ENCODE results near the gene MS4A18. TPM values are rescaled to one million over a fixed set of nuclear protein-coding genes. Genes with fewer than 3 reads are reported as not detected.
"Not testable (repeated sequence)": the region's sequence is repeated elsewhere in the genome, so short reads cannot be mapped to it uniquely, and the experiment has no call there.

MS4A18 gene
- total RNA-seq, 1 donor from 2014 or later = not detected

DNA sequence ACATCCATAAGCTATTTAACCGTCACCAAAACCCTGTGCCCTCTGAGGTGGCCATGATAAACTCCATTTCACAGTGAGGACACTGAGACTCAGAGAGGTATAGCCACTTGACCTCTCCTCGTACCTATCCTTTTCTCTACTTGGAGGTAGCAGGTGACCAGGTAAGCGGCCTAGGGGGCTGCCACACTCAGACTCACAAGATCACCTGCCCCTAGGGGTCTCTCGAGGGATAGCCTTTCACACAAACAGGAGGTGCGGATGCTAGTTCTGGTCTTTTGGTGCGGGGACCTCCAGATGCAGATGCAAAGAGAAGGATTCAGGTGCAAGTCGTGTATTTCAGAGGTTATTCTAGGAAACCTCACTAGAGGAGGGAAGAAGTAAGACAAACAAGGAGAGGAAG is 14.6 kb downstream of the MS4A18 start:
- no peak for DNase-seq (ENCODE audit: low read depth)

DNA sequence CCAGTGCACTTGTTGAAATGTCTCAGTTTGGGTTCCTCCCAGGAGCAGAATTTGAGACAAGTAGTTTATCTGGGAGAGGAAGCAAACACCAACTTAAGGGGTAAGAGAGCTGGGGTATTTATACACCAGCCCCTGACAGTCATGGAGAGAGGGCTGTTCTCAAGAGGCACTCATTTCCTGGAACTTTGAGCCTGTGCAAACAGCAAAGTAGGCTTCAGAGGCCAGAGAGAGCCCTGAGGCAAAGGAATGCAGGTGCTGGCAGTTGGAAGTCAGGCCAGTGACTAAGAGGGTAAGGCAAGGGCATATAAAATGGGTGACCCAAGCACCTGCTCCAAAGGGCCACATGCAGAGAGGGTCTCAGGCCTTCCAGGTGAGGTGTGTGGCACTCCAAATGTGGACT is 16.1 kb downstream of the MS4A18 start:
- no peak for DNase-seq (ENCODE audit: low read depth)

DNA sequence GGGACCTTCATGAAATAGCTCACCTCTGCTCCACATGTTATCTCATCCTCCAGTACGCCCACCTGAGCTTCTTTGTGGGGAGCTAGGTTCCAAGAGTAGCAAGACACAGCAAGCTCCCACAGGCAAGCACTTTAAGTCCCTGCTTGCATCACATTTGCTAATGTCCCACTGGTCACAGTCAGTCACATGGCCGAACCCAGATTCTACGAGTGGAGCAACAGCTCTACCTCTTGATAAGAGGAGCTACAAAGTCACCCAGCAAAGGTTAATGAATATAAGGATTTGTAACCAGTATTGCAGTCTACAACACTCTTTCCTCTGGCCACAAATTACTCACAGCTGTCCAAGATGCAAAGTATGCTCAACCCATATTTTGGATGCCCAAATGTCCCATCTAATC is 16.9 kb downstream of the MS4A18 start:
- DNase-seq (ENCODE audit: low read depth) = no peak

DNA sequence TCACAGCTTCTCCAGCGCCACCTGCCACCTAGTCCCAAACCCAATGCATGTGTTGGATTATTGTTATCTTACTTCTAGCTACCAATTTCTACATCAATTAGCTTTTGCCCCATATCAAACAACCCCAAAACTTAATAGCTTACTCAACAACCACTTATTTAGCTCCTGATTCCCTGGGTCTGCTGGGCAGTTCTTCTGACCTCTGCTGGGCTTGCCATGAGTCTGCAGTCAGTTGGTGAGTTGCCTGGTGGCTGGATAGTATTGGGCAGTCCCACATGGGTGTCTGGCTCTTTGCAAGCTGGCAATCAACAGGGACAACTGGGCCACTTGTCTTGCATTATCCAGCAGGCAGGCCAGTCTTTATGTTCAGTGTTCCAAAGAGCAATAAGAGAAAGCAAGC is 18.5 kb downstream of the MS4A18 start:
- DNase-seq (ENCODE audit: low read depth) = no peak

DNA sequence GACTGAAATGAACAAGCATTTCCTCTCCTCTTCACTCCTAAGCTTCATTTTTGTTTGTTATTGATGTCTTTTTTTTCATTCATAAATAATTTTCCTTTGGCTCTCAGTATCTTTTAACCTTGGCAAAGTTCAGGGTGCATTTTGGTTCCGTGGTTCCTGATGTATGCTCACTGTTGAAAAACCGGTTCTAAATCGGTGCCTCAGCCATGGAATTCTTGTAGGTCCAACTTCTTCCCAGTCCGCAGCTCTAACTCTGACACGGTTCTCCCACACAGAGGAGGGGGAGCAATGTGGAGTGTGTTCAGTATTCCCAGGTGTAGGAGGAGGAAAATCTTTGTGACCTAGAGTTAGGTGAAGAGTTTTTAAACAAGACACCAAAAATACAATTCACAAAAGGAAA is 19.6 kb downstream of the MS4A18 start:
- no peak for DNase-seq (ENCODE audit: low read depth)

DNA sequence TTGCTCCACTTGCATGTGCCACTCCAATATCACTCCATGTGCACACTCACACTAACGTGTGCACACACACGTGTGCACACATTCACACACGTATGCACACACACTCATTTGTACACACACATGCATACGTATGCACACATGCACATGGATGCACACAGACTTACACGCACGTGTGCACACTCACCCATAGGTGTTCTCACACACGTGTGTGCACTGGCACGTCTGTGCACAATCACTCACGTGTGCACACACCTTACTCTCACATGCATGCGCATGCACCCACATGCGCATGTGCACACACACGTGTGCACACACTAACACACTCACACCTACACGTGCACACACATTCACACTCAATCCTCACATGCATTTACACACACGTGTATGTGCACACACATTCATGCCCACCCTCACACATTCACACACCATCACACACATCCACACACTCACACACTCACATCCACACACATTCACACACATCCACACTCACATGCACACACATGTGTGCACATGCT is 22.9 kb downstream of the MS4A18 start:
- DNase-seq (ENCODE audit: low read depth) = no peak

DNA sequence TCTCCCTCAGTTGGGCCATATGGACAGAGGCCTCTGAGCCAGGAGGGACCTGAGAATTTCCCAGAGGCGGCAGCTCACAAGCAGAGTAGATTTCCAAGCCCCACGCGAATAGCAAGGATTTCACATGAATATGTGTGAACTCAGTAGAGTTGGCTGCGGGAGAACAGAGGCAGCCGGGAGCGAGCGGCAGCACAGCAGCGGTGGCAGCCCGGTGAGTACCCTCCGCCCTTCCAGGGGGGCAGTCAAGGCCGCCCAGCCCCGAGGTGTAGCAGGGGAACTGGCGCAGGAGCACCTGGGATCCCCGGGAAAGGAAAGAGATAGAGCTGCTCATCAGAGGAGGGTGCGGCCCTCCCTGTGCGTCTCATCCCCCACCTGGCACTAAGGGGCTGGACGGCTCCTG is 23.7 kb downstream of the MS4A18 start:
- no peak for DNase-seq (ENCODE audit: low read depth)

DNA sequence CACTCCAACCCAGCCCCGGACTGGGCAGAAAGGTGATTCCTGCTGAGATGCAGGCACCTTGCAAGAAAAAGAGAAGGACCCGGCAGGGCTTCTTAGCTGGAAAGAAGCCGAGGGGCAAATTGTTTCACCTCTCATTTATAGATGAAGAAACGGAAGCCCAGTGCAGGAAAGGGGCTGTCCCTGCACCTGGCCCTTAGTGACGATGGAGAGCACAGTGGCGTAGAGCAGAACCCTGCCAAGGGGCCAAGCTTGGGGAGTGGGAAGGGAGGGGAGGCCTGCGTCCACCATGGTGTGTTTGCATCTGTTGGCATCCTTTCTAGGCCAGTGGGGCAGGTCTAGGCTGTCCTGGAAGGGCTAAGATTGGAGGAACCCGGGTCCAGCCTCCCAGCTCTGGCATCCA is 24.3 kb downstream of the MS4A18 start:
- no peak for DNase-seq (ENCODE audit: low read depth)

DNA sequence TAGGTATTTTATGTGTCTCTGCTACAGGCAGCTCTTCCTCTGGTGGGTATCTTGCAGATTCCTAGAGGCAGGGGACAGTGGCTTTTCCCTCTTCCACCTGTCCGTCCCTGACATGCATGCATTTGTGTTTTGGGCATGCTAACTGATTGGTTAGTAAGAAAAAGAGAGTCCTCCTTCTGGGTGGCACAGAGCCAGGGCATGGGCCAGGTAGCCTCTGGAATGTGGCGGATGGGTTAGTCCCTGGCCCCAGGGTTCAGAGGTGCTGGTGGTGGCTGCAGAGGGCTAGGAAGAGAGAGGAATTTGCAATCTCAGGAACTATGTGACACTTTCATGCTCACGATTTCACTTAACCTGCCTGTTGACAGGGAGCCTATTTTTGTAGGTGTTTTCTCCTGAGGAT is 26.4 kb downstream of the MS4A18 start:
- DNase-seq (ENCODE audit: low read depth) = no peak

DNA sequence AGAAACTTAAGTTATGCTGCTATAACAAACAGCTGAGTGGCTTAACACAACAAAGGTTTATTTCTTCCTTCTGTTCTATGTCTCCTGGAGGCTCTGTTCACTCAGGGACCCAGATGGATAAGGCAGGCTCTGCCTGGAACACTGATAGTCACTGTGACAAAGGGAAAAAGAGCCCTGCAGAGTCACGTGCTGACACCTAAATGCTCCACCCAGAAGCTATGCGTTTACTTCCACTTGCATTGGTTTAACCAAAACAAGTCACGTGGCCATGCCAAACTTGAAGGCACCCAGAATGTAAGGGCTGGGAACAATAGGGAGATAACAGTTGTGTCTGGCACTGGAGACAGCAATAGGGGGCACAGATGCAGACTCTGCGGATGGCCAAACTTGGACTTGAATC is 28.8 kb downstream of the MS4A18 start:
- DNase-seq (ENCODE audit: low read depth) = no peak

DNA sequence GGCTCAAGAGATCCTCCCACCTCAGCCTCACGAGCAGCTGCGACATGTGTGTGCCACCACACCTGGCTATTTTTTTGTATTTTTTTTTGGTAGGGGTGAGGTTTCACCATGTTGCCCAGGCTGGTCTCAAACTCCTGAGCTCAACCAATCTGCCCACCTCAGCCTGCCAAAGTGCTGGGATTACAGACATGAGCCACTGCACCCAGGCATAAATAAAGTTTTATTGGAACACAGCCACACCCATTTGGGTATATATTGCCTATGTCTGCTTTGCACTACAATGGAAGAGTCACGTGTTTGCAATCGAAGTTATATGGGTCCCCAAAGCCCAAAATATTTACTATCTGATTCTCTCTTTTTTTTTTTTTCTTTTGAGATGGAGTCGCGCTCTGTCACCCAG is 30.4 kb downstream of the MS4A18 start:
- DNase-seq (ENCODE audit: low read depth) = no peak

DNA sequence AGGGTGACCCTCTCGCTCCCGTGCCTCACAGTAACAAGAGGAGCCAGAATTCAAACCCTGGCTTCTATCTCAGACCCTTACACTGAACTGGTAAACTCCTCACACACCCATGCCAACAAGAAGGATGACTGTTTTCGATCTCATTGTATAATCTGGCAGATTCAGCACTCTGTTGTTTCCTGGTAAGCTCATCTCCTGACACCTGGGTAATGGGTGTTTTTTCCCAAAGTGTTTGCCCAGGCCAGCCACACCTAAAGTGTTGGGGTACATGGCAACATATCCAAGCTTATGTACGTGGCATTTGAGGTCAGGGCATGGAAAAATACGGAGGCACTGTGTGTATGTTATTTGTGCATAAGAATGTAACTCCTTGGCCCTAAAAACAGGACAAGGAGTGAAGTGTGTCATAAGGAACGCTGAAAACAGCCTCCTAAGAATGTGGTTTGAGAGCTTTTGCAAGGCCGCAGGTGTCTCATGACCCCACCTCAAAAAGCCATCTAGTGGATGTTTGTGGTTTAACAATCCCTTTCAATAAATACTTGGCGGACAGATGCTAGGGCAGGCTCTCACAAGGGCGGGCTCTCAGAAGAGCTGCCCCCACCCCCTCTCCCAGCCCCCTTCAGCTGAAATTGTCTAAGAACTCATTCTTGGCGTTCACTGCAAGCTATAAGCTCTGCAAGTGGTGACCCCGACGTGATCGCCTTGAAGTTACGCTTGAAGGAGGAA is 31.9 kb downstream of the MS4A18 start, which contains the start of gene MS4A15:
Gene MS4A15, plus strand, starts transcription at position 561 of the 726 bp plus-strand sequence. CDS start 6,867 bp downstream, outside the sequence.
- peak; percentile 28 for DNase-seq (ENCODE audit: low read depth)

DNA sequence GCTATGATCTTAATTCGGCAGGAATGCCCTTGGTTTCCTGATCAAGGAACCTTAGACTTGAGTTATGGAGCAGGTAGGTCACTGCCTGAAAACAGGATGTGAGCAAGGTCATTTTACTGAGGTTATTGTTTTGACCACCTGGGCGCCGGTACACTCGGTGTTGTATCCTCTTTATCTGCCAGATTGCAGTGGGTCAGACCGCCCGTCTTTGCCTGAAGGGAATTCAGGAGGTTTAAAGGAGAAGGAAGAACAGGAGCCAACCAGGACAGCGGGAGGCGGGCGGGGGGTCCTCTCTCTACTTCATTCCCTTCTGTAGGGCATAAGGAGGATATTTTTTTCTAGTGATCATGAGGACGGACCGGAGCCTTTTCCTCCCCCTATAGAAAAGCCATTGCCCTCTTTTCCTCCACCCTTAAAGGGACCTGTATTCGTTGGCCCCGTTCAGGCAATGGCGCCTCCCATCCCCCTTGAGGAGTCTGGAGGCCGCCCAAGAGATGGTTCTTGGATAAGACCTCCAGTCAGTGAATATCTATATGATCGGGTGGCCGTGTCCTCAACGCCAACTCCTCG is 32.8 kb downstream of the MS4A18 start:
- no peak for DNase-seq (ENCODE audit: low read depth)

DNA sequence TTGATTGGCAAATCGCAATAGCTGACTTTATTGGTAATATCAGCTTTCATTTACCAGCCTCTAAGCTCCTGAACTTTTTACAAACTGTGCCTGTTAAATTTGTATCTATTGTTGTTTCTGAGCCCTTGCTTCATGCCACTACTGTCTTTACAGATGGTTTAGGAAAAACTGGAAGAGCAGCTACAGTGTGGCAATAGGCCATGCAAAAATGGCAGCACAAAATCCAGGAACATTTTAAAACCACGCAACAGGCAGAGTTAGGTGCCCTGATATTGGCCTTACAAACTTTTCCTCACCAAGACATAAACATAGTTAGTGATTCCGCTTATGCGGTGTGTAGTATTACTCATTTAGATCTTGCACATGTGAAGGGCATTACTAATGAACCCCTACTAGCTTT is 34.2 kb downstream of the MS4A18 start:
- not testable (repeated sequence) for DNase-seq (ENCODE audit: low read depth)

DNA sequence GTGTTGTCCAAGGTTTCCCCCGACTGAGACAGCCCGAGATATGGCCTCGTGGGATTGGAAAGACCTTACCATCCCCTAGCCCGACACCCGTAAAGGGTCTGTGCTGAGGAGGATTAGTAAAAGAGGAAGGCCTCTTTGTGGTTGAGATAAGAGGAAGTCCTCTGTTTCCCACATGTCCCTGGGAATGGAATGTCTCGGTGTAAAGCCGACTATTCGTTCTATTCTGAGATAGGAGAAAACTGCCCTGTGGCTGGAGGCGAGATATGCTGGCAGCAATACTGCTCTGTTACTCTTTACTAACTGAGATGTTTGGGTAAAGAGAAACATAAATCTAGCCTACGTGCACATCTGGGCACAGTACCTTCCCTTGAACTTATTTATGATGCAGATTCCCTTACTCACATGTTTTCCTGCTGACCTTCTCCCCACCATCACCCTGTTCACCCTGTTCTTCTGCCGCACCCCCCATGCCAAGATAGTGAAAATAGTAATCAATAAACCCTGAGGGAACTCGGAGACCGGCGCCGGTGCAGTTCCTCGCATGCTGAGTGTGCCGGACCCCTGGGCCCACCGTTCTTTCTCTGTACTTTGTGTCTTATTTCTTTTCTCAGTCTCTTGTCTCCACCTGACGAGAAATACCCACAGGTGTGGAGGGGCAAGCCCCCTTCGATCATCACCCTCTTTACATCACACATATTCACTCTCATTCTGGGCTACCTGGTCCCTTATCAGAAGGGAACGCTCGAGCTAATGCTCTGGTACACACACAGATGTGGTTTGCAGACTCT is 35.1 kb downstream of the MS4A18 start:
- DNase-seq (ENCODE audit: low read depth) = not testable (repeated sequence)

DNA sequence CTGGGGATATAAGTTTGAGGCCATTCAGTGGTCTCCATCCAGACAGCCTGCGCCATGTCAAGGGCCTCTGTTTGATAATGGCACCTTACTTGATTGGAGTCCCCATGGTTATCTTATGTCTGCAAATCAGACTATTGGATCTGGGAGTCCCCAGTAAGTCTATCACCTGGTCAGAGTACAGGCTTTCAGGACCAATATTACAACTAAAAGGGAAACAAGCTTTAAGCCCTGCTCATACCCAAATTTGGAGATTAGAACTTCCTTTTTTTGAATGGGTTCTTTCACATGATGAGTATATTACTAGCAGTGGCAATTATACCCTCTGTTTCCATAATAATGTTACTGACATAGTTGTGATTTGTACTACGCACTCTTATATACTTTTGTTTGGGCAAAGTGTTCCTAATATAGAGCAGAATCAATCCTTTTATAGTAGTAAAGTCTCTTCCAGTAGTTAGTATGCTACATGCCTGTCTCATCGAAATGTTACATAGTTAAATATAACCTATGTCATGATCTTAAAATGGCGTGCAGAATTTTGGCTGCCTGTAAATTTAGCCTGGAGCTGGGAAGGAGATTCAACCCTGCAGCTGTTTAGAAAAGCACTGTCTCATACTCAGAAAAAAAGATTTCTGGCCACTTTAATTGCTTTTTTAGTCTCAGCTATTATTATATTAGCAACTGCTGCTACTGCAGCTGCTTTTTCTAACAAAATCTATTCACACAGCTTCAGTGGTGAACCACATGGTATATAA is 37.1 kb downstream of the MS4A18 start:
- no peak for DNase-seq (ENCODE audit: low read depth)

DNA sequence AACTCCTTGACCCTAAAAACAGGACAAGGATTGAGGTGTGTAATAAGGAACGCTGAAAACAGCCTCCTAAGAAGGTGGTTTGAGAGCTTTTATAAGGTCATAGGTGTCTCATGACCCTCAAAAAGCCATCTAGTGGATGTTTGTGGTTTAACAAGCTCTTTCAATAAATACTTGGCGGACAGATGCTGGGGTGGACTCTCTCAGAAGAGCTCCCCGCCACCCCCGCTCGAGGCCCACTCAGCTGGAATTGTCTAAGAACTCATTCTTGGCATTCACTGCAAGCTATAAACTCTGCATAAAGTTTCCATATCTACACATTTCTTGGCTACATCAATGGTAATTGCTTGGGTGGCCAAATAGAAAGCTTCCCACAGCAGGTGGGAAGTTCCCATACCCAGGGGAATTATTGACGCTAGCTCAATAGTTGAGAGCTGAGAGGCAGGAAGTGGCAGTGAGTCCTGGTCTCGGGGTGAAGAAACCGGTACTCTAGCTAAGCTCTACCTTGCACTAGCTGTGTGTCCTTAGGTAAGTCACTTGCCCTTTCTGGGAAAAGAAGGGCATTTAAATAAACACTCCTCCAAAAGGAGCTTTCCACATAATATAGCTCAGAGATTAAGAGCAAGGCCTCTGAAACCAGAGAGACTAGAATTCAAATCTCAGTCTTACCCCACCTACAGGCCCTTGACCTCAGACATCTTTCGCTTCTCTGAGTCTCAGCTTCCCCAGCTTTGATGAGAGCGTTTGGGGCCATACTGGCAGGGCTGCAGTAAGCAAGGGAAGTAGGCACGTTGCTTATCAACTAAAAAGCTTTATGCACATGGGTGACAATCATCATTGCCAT is 38.6 kb downstream of the MS4A18 start:
- peak; percentile 7 for DNase-seq (ENCODE audit: low read depth)

DNA sequence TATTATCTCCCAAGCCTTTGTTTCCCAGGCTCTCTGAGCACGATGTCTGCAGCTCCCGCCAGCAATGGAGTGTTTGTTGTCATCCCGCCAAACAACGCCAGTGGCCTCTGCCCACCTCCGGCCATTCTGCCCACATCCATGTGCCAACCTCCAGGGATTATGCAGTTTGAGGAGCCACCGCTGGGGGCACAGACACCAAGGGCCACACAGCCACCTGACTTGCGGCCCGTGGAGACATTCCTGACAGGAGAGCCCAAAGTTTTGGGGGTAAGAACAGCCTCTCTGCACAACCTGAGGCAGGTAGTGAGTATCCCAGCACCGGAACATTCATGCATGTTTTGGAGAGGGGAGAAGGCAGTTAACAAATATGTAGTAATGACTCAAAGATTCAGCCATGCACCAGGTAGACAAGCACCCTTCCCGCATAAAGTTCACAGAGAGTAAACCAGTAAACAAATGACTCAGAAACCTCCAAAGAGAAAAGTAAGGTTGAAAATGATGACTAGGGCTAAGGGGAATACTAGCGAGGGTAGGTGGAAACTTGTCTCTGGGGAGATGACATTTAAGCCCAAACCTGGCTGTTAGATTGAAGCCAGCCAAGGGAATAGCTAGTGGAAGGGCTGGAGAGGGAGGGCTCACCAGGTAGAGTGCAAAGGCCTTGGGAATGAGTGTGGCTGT is 39.3 kb downstream of the MS4A18 start:
- no peak for DNase-seq (ENCODE audit: low read depth)

DNA sequence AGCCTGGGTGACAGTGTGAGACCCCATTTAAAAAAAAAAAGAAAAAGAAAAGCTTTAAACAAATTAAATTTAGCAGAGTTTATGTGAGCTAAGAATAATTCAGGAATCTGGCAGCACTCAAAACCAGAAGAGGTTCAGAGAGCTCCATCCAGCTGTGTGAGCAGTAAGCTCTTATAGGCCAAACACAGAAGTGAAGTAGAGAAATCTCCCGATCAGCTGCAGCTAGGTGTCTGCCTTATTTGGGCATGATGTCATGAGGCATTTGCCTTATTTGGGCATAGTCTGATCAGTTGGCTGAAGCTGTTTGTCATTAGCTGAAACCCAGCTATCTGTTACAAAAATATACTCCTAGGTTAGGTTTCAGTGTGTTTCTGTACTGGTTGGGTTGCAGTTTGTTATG is 40.4 kb downstream of the MS4A18 start:
- DNase-seq (ENCODE audit: low read depth) = no peak

DNA sequence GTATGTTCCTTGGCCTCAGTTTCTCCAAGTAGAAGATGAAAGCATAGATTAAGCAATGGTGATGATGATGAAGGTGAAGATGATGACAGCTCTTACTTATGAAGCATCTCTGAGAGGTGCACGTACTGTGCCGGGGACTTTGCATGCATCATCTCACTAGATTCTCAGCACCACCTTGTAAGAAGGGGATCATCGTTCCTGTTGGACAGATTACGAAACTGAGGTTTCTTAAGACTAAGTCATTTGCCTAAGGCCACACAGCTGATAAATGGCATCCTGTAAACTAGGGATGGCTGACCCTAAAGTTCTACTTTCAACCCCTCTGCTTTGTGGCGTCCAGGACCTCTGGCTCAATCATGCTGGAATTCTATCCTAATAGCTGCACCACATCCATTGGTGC is 40.8 kb downstream of the MS4A18 start:
- DNase-seq (ENCODE audit: low read depth) = no peak
